Endothelial cell of umbilical vein (primary cell): ENCODE results near the gene TSNAXIP1. TPM values are rescaled to one million over a fixed set of nuclear protein-coding genes. Genes with fewer than 3 reads are reported as not detected.

Source experiments
- BruUV-seq: library from RNA; stranded (reverse); fragments of 400-500 nt; replicated peaks from 2 replicates; lab custom pipeline; 2021; lab: Mats Ljungman, UMichigan
- CTCF ChIA-PET: fragments of 300-600, 350-600 bp; sonication (Branson Sonifier 250); formaldehyde crosslinking; loops from one replicate; lab custom pipeline; 2021; ENCODE audit warnings: antibody characterized with exemption, inconsistent platforms; lab: Charles Lee
- POLR2A ChIA-PET: fragments of 300-600, 350-600 bp; sonication (Branson Sonifier 250); formaldehyde crosslinking; loops from one replicate; lab custom pipeline; 2021; ENCODE audit warnings: antibody characterized with exemption, inconsistent platforms; lab: Charles Lee
- DNase-seq: peaks from one replicate; pipeline ENCODE4 v3.0.0-alpha.2; 2011; ENCODE audit warnings: low read depth, low spot score
- FAIRE-seq: peaks from 2 replicates; lab custom pipeline; 2011; peaks lifted over from hg19 to GRCh38; lab: Jason Lieb, UNC
- H2AFZ ChIP-seq: 2 replicates; pipeline ENCODE4 v1.6.0; 2012; ENCODE audit warnings: low read depth, low read length, control low read depth, inconsistent platforms
- H3K27ac ChIP-seq: 2 replicates; pipeline ENCODE4 v1.5.1; 2011; ENCODE audit warnings: low read depth, mild to moderate bottlenecking, control low read depth, low read length, moderate library complexity; ENCODE audit not compliant: insufficient read depth
- H3K27me3 ChIP-seq, 2 experiments: 2 replicates each; pipeline versions ENCODE4 v1.6.0 to v1.6.1; 2011; ENCODE audit warnings: low read length in 2 of 2, mixed read lengths in 1 of 2; ENCODE audit not compliant: control insufficient read depth in 2 of 2, insufficient read depth in 2 of 2
- H3K36me3 ChIP-seq, 2 experiments: 2 replicates in 1 of 2; 3 replicates in 1 of 2; pipeline ENCODE4 v1.5.1; 2011; ENCODE audit warnings: low read length in 2 of 2, mild to moderate bottlenecking in 1 of 2, moderate library complexity in 1 of 2; ENCODE audit not compliant: control insufficient read depth in 2 of 2, insufficient read depth in 2 of 2; ENCODE audit errors: extremely low read depth in 1 of 2
- H3K4me1 ChIP-seq: 3 replicates; pipeline ENCODE4 v1.5.1; 2011; ENCODE audit warnings: mild to moderate bottlenecking, low read length; ENCODE audit not compliant: control insufficient read depth, insufficient read depth; ENCODE audit errors: extremely low read depth
- H3K4me2 ChIP-seq: 2 replicates; pipeline ENCODE4 v1.6.1; 2011; ENCODE audit warnings: low read length, control low read depth, mixed read lengths; ENCODE audit not compliant: insufficient read depth
- H3K4me3 ChIP-seq, 3 experiments: fragments of 200-600 bp in 1 of 3; sonication (generic), shearing (Covaris generic) in 1 of 3; replicated peaks in 1 of 3; 2 replicates each; pipeline ENCODE4 v1.5.1; 2011 to 2016; ENCODE audit warnings: control low read depth in 3 of 3, low read length in 3 of 3, mild to moderate bottlenecking in 2 of 3, inconsistent platforms in 1 of 3, low read depth in 1 of 3, moderate library complexity in 1 of 3; ENCODE audit not compliant: insufficient read depth in 1 of 3
- H3K79me2 ChIP-seq: 2 replicates; pipeline ENCODE4 v1.6.0; 2012; ENCODE audit warnings: low read length, inconsistent platforms; ENCODE audit not compliant: control insufficient read depth, insufficient read depth
- H3K9ac ChIP-seq: replicated peaks from 2 replicates; pipeline ENCODE3; 2011; ENCODE audit warnings: low read length, control low read depth; ENCODE audit not compliant: insufficient read depth; ENCODE audit errors: extremely low read depth
- H3K9me1 ChIP-seq: replicated peaks from 3 replicates; pipeline ENCODE4 v1.6.0; 2011; ENCODE audit warnings: mild to moderate bottlenecking, low read length; ENCODE audit not compliant: control insufficient read depth, insufficient read depth; ENCODE audit errors: extremely low read depth
- H3K9me3 ChIP-seq: replicated peaks from 2 replicates; pipeline ENCODE4 v1.5.1; 2012; ENCODE audit warnings: low read length, inconsistent platforms; ENCODE audit not compliant: control insufficient read depth, insufficient read depth
- H4K20me1 ChIP-seq: replicated peaks from 2 replicates; pipeline ENCODE3; 2011; ENCODE audit warnings: mild to moderate bottlenecking, low read length; ENCODE audit not compliant: control insufficient read depth, insufficient read depth; ENCODE audit errors: extremely low read depth
- EZH2 ChIP-seq: IDR thresholded peaks from 2 replicates; pipeline ENCODE4 v1.6.1; 2012; ENCODE audit warnings: borderline replicate concordance, low read depth, mild to moderate bottlenecking, moderate library complexity, low read length, inconsistent platforms; ENCODE audit not compliant: severe bottlenecking
- FOS ChIP-seq: IDR thresholded peaks from 2 replicates; pipeline ENCODE4 v1.6.1; 2011; ENCODE audit warnings: mild to moderate bottlenecking, low read length, moderate library complexity, borderline replicate concordance; ENCODE audit not compliant: insufficient read depth
- GATA2 ChIP-seq: IDR thresholded peaks from 2 replicates; pipeline ENCODE4 v1.7.0; 2011; ENCODE audit warnings: low read depth, mild to moderate bottlenecking, moderate library complexity, mixed read lengths, low read length; ENCODE audit not compliant: insufficient read length, insufficient read depth
- JUN ChIP-seq: IDR thresholded peaks from 2 replicates; pipeline ENCODE4 v1.6.1; 2011; ENCODE audit warnings: borderline replicate concordance, low read depth; ENCODE audit not compliant: insufficient read length, insufficient read depth
- MYC ChIP-seq: IDR thresholded peaks from one replicate; pipeline ENCODE4 v1.6.1; 2011; ENCODE audit warnings: mild to moderate bottlenecking, low read depth, low read length
- POLR2A ChIP-seq: IDR thresholded peaks from 2 replicates; pipeline ENCODE4 v1.6.1; 2012; ENCODE audit warnings: low read depth, mild to moderate bottlenecking, control low read depth, low read length
- POLR2AphosphoS5 ChIP-seq: IDR thresholded peaks from 2 replicates; pipeline ENCODE4 v1.6.1; 2012; ENCODE audit warnings: low read depth, mild to moderate bottlenecking, control low read depth, low read length, moderate library complexity; ENCODE audit not compliant: insufficient read depth
- dilution Hi-C: fragments of 300-500 bp; cut with MboI; formaldehyde crosslinking; loops from one replicate; pipeline ENCODE4 v1.15.0; 2019; ENCODE audit warnings: low sequenced_read_pairs; ENCODE audit not compliant: extremely low pct_ligation_motif_present
- intact Hi-C: fragments of 100-400 bp; cut with micrococcal nuclease; formaldehyde crosslinking; loops from one replicate; pipeline ENCODE4 v1.10.0; 2022
- polyA plus RNA-seq, 4 experiments: library from polyadenylated mRNA; depleted of rRNA in 3 of 4; stranded (reverse) in 3 of 4; unstranded in 1 of 4; fragments of >200 nt; gene quantifications; 2 replicates each; pipeline versions ENCODE4 v1.2.1 to v1.2.3, GENCODE V29; 2011 to 2012; ENCODE audit warnings: missing spikeins in 1 of 4
- total RNA-seq: library from RNA; stranded (reverse); gene quantifications from 2 replicates; pipeline ENCODE4 v1.2.3, GENCODE V29; 2021
- TF ChIP-seq, protein P1 (sequence below), 2 donors: IDR thresholded peaks; 1 replicate in 1 of 2; 2 replicates in 1 of 2; pipeline ENCODE4 v1.5.1; 2011; ENCODE audit warnings: low read length in 2 of 2, mild to moderate bottlenecking in 2 of 2, moderate library complexity in 2 of 2, control low read depth in 1 of 2, inconsistent platforms in 1 of 2, low read depth in 1 of 2; ENCODE audit not compliant: insufficient read depth in 1 of 2; ENCODE audit errors: extremely low read depth in 1 of 2
- TF ChIP-seq, protein P2 (sequence below): IDR thresholded peaks from 2 replicates; pipeline ENCODE4 v1.6.1; 2011; ENCODE audit not compliant: insufficient read depth, insufficient read length

The TSNAXIP1 gene
- total and polyA plus RNA-seq, 2 donors (not counting 3 experiments of a cell fraction or from before 2014, with no cell fraction given), result 0.95 to 1.2 TPM

DNA sequence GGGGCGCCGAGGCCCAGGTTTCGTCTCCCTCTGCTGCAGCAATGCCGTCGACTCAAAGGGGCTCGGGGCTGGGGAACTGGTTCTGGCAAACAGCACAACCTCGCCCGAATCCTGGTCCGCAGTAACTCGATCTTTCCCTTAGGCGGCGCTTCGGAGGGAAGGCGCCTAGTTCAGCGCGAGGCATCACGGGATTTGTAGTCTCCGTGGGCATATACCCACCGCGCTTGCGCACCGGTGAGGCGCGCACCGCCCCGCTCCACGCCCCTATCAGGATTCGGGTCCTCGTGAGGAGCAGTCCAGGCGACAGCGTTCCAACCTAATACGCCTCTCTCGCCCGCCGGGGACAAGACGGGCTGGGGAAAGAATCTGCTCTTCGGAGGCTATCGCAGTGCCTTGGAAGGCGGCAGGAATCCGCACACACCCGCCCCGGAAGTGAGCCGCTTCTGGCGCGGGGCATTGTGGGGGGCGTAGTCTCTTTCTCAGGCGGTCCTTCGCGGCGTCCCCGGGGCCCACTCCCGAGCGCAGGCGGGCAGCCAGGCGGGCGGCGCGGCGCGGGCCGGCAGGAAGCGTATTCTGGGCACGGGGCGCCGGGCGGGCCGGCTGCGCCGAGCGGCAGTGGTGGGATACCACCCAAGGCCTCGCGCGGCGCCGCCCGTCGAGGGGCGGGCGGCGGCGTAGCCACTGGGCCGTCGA lies 35.3 kb downstream of the TSNAXIP1 start, which contains the start of gene THAP11:
Gene THAP11 (plus strand): TSS at position 505 of the 693 bp plus-strand sequence. CDS start 235 bp downstream, outside the sequence.
- peak within 1 kb of the TSS; percentile 84 for H3K9ac ChIP-seq
- H3K27ac ChIP-seq, result peak within 1 kb of the TSS; percentile 77
- POLR2A ChIA-PET, result no interaction called here
- no peaks in the 10 kb centered on the region for H3K9me3 ChIP-seq
- no peaks in the 10 kb centered on the region for H3K36me3 ChIP-seq
- peaks cover 26% of the 10 kb centered on the region for H3K4me1 ChIP-seq
- dilution Hi-C loops (no loop called here), intact Hi-C loops (loop anchor here (1.0 to 2.0 kb wide), 2 partner anchors 25 to 280 kb away; partner anchors contain the start of gene CTCF)
- no peaks in the 10 kb centered on the region for H3K9me1 ChIP-seq
- peak within 1 kb of the TSS; percentile 92 for H2AFZ ChIP-seq
- H3K4me3 ChIP-seq, result peak within 1 kb of the TSS; percentile 32 to 58 (median 57)
- peaks cover 23% of the 10 kb centered on the region for H3K79me2 ChIP-seq
- peak within 1 kb of the TSS; percentile 54 for H3K4me2 ChIP-seq
- TF ChIP-seq JUN, result no peak
- TF ChIP-seq EZH2, result no peak
- no peak for TF ChIP-seq FOS
- TF ChIP-seq POLR2AphosphoS5, result peak; percentile 65
- TF ChIP-seq POLR2A, result peak; percentile 44
- TF ChIP-seq, protein P1, sequence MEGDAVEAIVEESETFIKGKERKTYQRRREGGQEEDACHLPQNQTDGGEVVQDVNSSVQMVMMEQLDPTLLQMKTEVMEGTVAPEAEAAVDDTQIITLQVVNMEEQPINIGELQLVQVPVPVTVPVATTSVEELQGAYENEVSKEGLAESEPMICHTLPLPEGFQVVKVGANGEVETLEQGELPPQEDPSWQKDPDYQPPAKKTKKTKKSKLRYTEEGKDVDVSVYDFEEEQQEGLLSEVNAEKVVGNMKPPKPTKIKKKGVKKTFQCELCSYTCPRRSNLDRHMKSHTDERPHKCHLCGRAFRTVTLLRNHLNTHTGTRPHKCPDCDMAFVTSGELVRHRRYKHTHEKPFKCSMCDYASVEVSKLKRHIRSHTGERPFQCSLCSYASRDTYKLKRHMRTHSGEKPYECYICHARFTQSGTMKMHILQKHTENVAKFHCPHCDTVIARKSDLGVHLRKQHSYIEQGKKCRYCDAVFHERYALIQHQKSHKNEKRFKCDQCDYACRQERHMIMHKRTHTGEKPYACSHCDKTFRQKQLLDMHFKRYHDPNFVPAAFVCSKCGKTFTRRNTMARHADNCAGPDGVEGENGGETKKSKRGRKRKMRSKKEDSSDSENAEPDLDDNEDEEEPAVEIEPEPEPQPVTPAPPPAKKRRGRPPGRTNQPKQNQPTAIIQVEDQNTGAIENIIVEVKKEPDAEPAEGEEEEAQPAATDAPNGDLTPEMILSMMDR (IDR thresholded peaks at IDR 0.05; ENCODE audit: extremely low read depth in 1 of 2, insufficient read depth in 1 of 2, low read depth in 1 of 2, low read length in 2 of 2), result peak; percentile 82 to 93
- TF ChIP-seq, protein P2, sequence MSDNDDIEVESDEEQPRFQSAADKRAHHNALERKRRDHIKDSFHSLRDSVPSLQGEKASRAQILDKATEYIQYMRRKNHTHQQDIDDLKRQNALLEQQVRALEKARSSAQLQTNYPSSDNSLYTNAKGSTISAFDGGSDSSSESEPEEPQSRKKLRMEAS, result no peak
- no peak for TF ChIP-seq MYC
- no peak for TF ChIP-seq GATA2
- no TSS peak for BruUV-seq
- DNase-seq (peak; percentile 95), FAIRE-seq (peak; percentile 96)
- no peaks in the 10 kb centered on the region for H3K27me3 ChIP-seq
- CTCF ChIA-PET, result interaction anchor here (2.8 to 4.6 kb wide), 2 partner anchors 25 to 26 kb away, joined by 8 to 32 read pairs; no protein-coding TSS in a partner anchor
- H4K20me1 ChIP-seq, result no peaks in the 10 kb centered on the region
